A673 (cell line): Measurements from ENCODE around the gene KCNV2. TPM values are rescaled to one million over a fixed set of nuclear protein-coding genes. Genes with fewer than 3 reads are reported as not detected.

ENCODE experiments used
- BruUV-seq: library from RNA; stranded (reverse); fragments of 400-500 nt; replicated peaks from 2 replicates; lab custom pipeline; 2021; lab: Mats Ljungman, UMichigan
- CTCF ChIA-PET: fragments of 300-600 bp; sonication (Branson Sonifier 250); formaldehyde crosslinking; loops from one replicate; lab custom pipeline; 2022; ENCODE audit warnings: antibody characterized with exemption; lab: Charles Lee
- POLR2A ChIA-PET: fragments of 300-600 bp; sonication (Branson Sonifier 250); formaldehyde crosslinking; loops from one replicate; lab custom pipeline; 2022; ENCODE audit warnings: antibody characterized with exemption; ENCODE audit not compliant: low non-redundant PET; lab: Charles Lee
- DNase-seq: peaks from one replicate; pipeline ENCODE4 v3.0.0-alpha.2; 2015; ENCODE audit warnings: low spot score
- H3K27ac ChIP-seq: fragments of 200-600 bp; sonication (generic); 2 replicates; pipeline ENCODE4 v1.5.1; 2016; ENCODE audit warnings: mixed run types, low read depth, mild to moderate bottlenecking, mixed read lengths, antibody characterized with exemption, low read length; ENCODE audit not compliant: poor library complexity, severe bottlenecking
- H3K27me3 ChIP-seq: fragments of 200-600 bp; sonication (generic); replicated peaks from 2 replicates; pipeline ENCODE4 v1.6.1; 2017; ENCODE audit warnings: mixed run types, low read depth, mild to moderate bottlenecking, mixed read lengths, antibody characterized with exemption, low read length; ENCODE audit not compliant: insufficient read depth, poor library complexity
- H3K36me3 ChIP-seq: fragments of 200-600 bp; sonication (generic); 2 replicates; pipeline ENCODE4 v1.6.1; 2016; ENCODE audit warnings: mixed run types, mild to moderate bottlenecking, mixed read lengths, antibody characterized with exemption, low read length; ENCODE audit not compliant: insufficient read depth, poor library complexity, severe bottlenecking
- H3K4me1 ChIP-seq: fragments of 200-600 bp; sonication (generic); 2 replicates; pipeline ENCODE4 v1.6.1; 2017; ENCODE audit warnings: mixed run types, mild to moderate bottlenecking, mixed read lengths, antibody characterized with exemption, low read length; ENCODE audit not compliant: insufficient read depth, poor library complexity, severe bottlenecking
- H3K4me3 ChIP-seq: fragments of 200-600 bp; sonication (generic); 2 replicates; pipeline ENCODE4 v1.5.1; 2016; ENCODE audit warnings: low read depth, mixed run types, mild to moderate bottlenecking, mixed read lengths, low read length; ENCODE audit not compliant: poor library complexity, severe bottlenecking
- H3K9me3 ChIP-seq: fragments of 200-600 bp; sonication (generic); 2 replicates; pipeline ENCODE4 v1.6.1; 2016; ENCODE audit warnings: mixed run types, low read depth, mild to moderate bottlenecking, mixed read lengths, antibody characterized with exemption, low read length; ENCODE audit not compliant: poor library complexity, severe bottlenecking
- EZH2 ChIP-seq: fragments of 200-600 bp; sonication (generic); IDR thresholded peaks from 2 replicates; pipeline ENCODE4 v1.6.1; 2017; ENCODE audit warnings: borderline replicate concordance, low read depth, mild to moderate bottlenecking, mixed read lengths, antibody characterized with exemption, low read length; ENCODE audit not compliant: poor library complexity, severe bottlenecking
- intact Hi-C: fragments of 100-400 bp; cut with micrococcal nuclease; formaldehyde crosslinking; loops from one replicate; pipeline ENCODE4 v1.10.0; 2022; ENCODE audit not compliant: unreplicated experiment
- total RNA-seq: library from RNA; stranded (reverse); gene quantifications from 2 replicates; pipeline ENCODE4 v1.2.3, GENCODE V29; 2021
- TF ChIP-seq, protein P1 (sequence below): fragments of 300-800, 200-600 bp; sonication (generic); conservative IDR thresholded peaks from 2 replicates; pipeline ENCODE4 v1.5.1; 2017; ENCODE audit warnings: low read depth, mild to moderate bottlenecking, antibody characterized with exemption, low read length, moderate library complexity, mixed read lengths

KCNV2 gene
- total RNA-seq, 1 experiment from 2014 or later, result not detected

DNA sequence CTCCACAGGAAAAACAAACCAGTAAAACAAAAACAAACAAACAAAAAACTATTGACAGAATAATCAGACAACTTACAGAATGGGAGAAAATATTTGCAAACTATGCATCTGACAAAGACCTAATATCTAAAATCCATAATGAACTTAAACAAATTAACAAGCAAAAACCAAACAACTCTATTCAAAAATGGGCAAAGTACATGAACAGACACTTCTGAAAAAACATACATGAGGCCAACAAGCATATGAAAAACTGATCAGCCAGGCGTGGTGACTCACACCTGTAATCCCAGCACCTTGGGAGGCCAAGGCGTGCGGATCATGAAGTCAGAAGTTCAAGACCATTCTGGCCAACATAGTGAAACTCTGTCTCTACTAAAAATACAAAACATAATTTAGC lies 60.1 kb downstream of the KCNV2 start:
- peaks cover 3% of the 10 kb centered on the region for H3K4me1 ChIP-seq
- H3K27ac ChIP-seq, result no peak overlapping the region
- peaks cover 32% of the 10 kb centered on the region for H3K9me3 ChIP-seq
- ChIA-PET CTCF (no interaction called here), POLR2A (no interaction called here)
- BruUV-seq, result no TSS peak
- no peak for DNase-seq
- H3K4me3 ChIP-seq, result no peak overlapping the region
- intact Hi-C loops, result no loop called here
- TF ChIP-seq EZH2, result no peak
- TF ChIP-seq, protein P1, sequence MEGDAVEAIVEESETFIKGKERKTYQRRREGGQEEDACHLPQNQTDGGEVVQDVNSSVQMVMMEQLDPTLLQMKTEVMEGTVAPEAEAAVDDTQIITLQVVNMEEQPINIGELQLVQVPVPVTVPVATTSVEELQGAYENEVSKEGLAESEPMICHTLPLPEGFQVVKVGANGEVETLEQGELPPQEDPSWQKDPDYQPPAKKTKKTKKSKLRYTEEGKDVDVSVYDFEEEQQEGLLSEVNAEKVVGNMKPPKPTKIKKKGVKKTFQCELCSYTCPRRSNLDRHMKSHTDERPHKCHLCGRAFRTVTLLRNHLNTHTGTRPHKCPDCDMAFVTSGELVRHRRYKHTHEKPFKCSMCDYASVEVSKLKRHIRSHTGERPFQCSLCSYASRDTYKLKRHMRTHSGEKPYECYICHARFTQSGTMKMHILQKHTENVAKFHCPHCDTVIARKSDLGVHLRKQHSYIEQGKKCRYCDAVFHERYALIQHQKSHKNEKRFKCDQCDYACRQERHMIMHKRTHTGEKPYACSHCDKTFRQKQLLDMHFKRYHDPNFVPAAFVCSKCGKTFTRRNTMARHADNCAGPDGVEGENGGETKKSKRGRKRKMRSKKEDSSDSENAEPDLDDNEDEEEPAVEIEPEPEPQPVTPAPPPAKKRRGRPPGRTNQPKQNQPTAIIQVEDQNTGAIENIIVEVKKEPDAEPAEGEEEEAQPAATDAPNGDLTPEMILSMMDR, result no peak
- H3K36me3 ChIP-seq, result peaks cover 37% of the 10 kb centered on the region
- H3K27me3 ChIP-seq, result no peaks in the 10 kb centered on the region

DNA sequence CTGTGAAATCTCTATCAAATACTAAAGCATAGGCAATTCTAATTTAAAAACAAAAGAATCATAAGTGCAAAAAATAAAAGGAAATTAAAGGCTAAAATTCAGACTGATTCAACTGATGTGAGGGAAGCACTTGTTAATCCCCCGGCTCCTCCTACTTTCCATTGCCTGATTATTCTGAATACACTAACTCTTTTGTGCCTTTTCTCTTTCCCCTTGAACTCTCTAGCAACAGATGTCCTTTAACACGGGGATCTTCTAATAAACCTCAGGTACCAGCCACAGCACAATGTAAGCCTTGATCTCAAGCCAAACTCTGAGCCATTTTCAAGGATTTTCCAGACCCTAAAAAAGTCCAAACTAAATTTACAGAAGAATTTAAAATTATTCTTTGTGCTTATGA lies 61.5 kb downstream of the KCNV2 start:
- Histone ChIP-seq H3K4me3 (no peak overlapping the region), H3K9me3 (peaks cover 27% of the 10 kb centered on the region), H3K27ac (no peak overlapping the region), H3K27me3 (no peaks in the 10 kb centered on the region), H3K36me3 (peaks cover 26% of the 10 kb centered on the region), H3K4me1 (peaks cover 3% of the 10 kb centered on the region)
- TF ChIP-seq, protein P1, result no peak
- no peak for TF ChIP-seq EZH2
- no TSS peak for BruUV-seq
- intact Hi-C loops, result no loop called here
- no peak for DNase-seq
- ChIA-PET CTCF (no interaction called here), POLR2A (no interaction called here)

Other genes starting within 250 kb of the KCNV2 start
- 4.5 and 4.8 TPM in 2 replicates for gene VLDLR, start 95.7 kb upstream of the KCNV2 start, total RNA-seq
- gene PUM3, start 126.6 kb downstream of the KCNV2 start, total RNA-seq, result 95.7 and 102 TPM in 2 replicates